Liver (tissue), 9 donors: ENCODE results near the gene PNMA1. TPM values are rescaled to one million over a fixed set of nuclear protein-coding genes. Genes with fewer than 3 reads are reported as not detected.
"Not testable (repeated sequence)": the region's sequence is repeated elsewhere in the genome, so short reads cannot be mapped to it uniquely, and the experiment has no call there.

Experiments
- DNase-seq: peaks from one replicate; pipeline ENCODE4 v3.0.0-alpha.2; 2017; ENCODE audit warnings: low spot score
- H3K27ac ChIP-seq, 2 donors: one replicate each; pipeline ENCODE4 v1.7.0; 2013; ENCODE audit warnings: inconsistent platforms in 2 of 2, low read length in 2 of 2, control low read depth in 1 of 2, low read depth in 1 of 2, mild to moderate bottlenecking in 1 of 2
- H3K27me3 ChIP-seq, 4 donors: one replicate each; pipeline versions ENCODE4 v1.6.1 to v1.7.0; 2013; ENCODE audit warnings: low read length in 3 of 4, inconsistent platforms in 1 of 4, mild to moderate bottlenecking in 1 of 4, moderate library complexity in 1 of 4; ENCODE audit not compliant: control insufficient read depth in 4 of 4, insufficient read depth in 4 of 4
- H3K36me3 ChIP-seq, 4 donors: one replicate each; pipeline versions ENCODE4 v1.6.1 to v1.7.0; 2013; ENCODE audit warnings: low read length in 3 of 4, mild to moderate bottlenecking in 3 of 4, low read depth in 1 of 4, moderate library complexity in 1 of 4; ENCODE audit not compliant: control insufficient read depth in 4 of 4, insufficient read depth in 3 of 4
- H3K4me1 ChIP-seq, 4 donors: one replicate each; pipeline versions ENCODE4 v1.6.1 to v1.7.0; 2013; ENCODE audit warnings: low read length in 3 of 4, mild to moderate bottlenecking in 3 of 4, moderate library complexity in 1 of 4; ENCODE audit not compliant: control insufficient read depth in 4 of 4, insufficient read depth in 4 of 4
- H3K4me3 ChIP-seq, 3 donors: one replicate each; pipeline versions ENCODE4 v1.6.1 to v1.7.0; 2013; ENCODE audit warnings: low read length in 3 of 3, control low read depth in 1 of 3, low read depth in 1 of 3, mild to moderate bottlenecking in 1 of 3
- H3K9ac ChIP-seq, 2 donors: one replicate each; pipeline ENCODE4 v1.7.0; 2013; ENCODE audit warnings: low read length in 2 of 2, mild to moderate bottlenecking in 2 of 2, moderate library complexity in 2 of 2, control low read depth in 1 of 2, low read depth in 1 of 2
- H3K9me3 ChIP-seq, 4 donors: one replicate each; pipeline versions ENCODE4 v1.6.1 to v1.7.0; 2013; ENCODE audit warnings: low read length in 3 of 4; ENCODE audit not compliant: control insufficient read depth in 4 of 4
- EGR1 ChIP-seq, 2 donors: IDR thresholded peaks; 2 replicates each; pipeline ENCODE4 v1.6.1; 2016 to 2018; ENCODE audit warnings: antibody characterized with exemption in 2 of 2, low read depth in 2 of 2
- FOXA1 ChIP-seq: IDR thresholded peaks from 2 replicates; pipeline ENCODE4 v1.6.1; 2016; ENCODE audit warnings: antibody characterized with exemption
- HNF4A ChIP-seq, 2 donors: conservative IDR thresholded peaks; 2 replicates each; pipeline ENCODE4 v1.6.1; 2016; ENCODE audit warnings: antibody characterized with exemption in 2 of 2, mild to moderate bottlenecking in 2 of 2
- HNF4G ChIP-seq: IDR thresholded peaks from 2 replicates; pipeline ENCODE4 v1.6.1; 2016; ENCODE audit warnings: antibody characterized with exemption
- NR2F2 ChIP-seq: IDR thresholded peaks from 2 replicates; pipeline ENCODE4 v1.6.1; 2016; ENCODE audit warnings: antibody characterized with exemption
- REST ChIP-seq: IDR thresholded peaks from 2 replicates; pipeline ENCODE4 v1.6.1; 2016; ENCODE audit warnings: antibody characterized with exemption, mild to moderate bottlenecking
- TAF1 ChIP-seq: conservative IDR thresholded peaks from 2 replicates; pipeline ENCODE4 v1.6.1; 2016; ENCODE audit warnings: antibody characterized with exemption, mild to moderate bottlenecking
- YY1 ChIP-seq: IDR thresholded peaks from 2 replicates; pipeline ENCODE4 v1.6.1; 2016; ENCODE audit warnings: antibody characterized with exemption, mild to moderate bottlenecking
- whole genome bisulfite sequencing: extraction: QIAGEN DNeasy Blood & Tissue Kit; methylation state at CpG from one replicate; pipeline ENCODE4 v1.1.7; 2013; 5-methylcytosine and 5-hydroxymethylcytosine counted together
- polyA plus RNA-seq, 2 donors: library from polyadenylated mRNA; stranded (reverse) in 1 of 2; unstranded in 1 of 2; fragments of 200-250 nt in 1 of 2; fragments of >200 nt in 1 of 2; fragmentation: Nextera tagmentation in 1 of 2; extraction: Ambion mirVana in 1 of 2; gene quantifications; one replicate each; pipeline versions ENCODE4 v1.2.1 to v1.2.3, GENCODE V29; 2013 to 2015
- total RNA-seq, 2 donors: library from RNA; depleted of rRNA; stranded (reverse); fragments of >200 nt; gene quantifications; one replicate each; pipeline ENCODE4 v1.2.3, GENCODE V29; 2014
- TF ChIP-seq, protein P1 (sequence below): IDR thresholded peaks from 2 replicates; pipeline ENCODE4 v1.6.1; 2016; ENCODE audit warnings: antibody characterized with exemption
- donor health status: healthy.
- donor health status: healthy.
- donor health status: healthy.
- donor health status: healthy.
- donor health status: healthy.

Gene PNMA1
- total and polyA plus RNA-seq, 4 donors, result 2.3 to 10.4 (median 3.4) TPM

GRCh38 chr14:73709904-73710469 lies 4.2 kb downstream of the PNMA1 start:
- Histone ChIP-seq H3K4me1 (peaks cover 5 to 11% (median 7%) of the 10 kb centered on the region in 4 donors), H3K4me3 (no peak overlapping the region), H3K9ac (no peak overlapping the region), H3K9me3 (no peaks in the 10 kb centered on the region), H3K27me3 (no peaks in the 10 kb centered on the region), H3K36me3 (no peaks in the 10 kb centered on the region), H3K27ac (no peak overlapping the region)
- no peak for DNase-seq
- TF ChIP-seq, protein P1, sequence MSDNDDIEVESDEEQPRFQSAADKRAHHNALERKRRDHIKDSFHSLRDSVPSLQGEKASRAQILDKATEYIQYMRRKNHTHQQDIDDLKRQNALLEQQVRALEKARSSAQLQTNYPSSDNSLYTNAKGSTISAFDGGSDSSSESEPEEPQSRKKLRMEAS, result no peak
- 96% methylated on average over 8 of the region's 8 CpGs for WGBS

DNA sequence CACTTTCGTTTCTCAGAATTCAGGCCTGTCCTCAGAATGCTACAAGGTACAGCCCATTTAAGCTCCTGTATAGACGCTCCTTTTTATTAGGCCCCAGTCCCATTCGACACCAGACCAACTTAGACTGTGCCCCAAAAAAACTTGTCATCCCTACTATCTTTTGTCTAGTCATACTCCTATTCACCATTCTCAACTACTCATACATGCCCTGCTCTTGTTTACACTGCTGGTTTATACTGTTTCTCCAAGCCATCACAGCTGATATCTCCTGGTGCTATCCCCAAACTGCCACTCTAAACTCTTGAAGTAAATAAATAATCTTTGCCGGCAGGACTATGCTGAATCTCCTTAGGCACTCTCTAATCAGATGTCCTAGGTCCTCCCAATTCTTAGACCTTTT lies 6.1 kb downstream of the PNMA1 start:
- not testable (repeated sequence) for H3K27me3 ChIP-seq, H3K9ac ChIP-seq, H3K4me3 ChIP-seq, H3K36me3 ChIP-seq, H3K4me1 ChIP-seq, H3K27ac ChIP-seq, H3K9me3 ChIP-seq, DNase-seq
- 90% methylated on average over 4 of the region's 4 CpGs for WGBS

DNA sequence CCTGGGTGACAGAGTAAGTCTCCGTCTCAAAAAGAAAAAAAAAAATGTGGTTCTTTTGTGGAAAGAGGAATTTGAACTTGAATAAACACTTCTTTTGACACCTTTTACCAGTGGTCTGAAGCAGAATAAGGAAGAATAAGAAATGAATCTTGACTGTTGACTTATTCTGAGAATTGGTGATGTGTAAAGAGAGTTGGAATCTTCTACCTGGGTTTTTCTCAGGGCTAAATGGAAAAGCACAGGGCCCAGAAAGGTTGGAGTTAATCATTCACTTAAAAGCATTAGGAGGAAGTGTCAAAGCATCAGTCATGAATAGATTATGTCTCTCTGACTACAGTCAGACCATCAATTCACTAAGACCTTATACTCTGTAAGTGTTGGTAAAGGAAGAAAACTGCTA lies 13.9 kb downstream of the PNMA1 start:
- DNase-seq, result no peak
- no peaks in the 10 kb centered on the region for H3K27me3 ChIP-seq
- H3K9ac ChIP-seq, result no peak overlapping the region
- H3K9me3 ChIP-seq, result no peaks in the 10 kb centered on the region
- TF ChIP-seq EGR1 (IDR thresholded peaks at IDR 0.05; ENCODE audit: low read depth in 2 of 2), result no peak
- no peak for TF ChIP-seq NR2F2
- no peak for TF ChIP-seq HNF4G
- no peak for TF ChIP-seq TAF1
- TF ChIP-seq YY1, result no peak
- TF ChIP-seq FOXA1, result no peak
- TF ChIP-seq REST, result no peak
- TF ChIP-seq HNF4A (conservative IDR thresholded peaks at IDR 0.05), result no peak
- 84% methylated on average over 1 of the region's 1 CpG for WGBS
- no peak overlapping the region for H3K27ac ChIP-seq
- H3K36me3 ChIP-seq, result peaks cover 0 to 2% (median 0%) of the 10 kb centered on the region in 4 donors
- no peaks in the 10 kb centered on the region for H3K4me1 ChIP-seq
- no peak overlapping the region for H3K4me3 ChIP-seq
